Measurements from ENCODE around the gene RAD51B.

DNA sequence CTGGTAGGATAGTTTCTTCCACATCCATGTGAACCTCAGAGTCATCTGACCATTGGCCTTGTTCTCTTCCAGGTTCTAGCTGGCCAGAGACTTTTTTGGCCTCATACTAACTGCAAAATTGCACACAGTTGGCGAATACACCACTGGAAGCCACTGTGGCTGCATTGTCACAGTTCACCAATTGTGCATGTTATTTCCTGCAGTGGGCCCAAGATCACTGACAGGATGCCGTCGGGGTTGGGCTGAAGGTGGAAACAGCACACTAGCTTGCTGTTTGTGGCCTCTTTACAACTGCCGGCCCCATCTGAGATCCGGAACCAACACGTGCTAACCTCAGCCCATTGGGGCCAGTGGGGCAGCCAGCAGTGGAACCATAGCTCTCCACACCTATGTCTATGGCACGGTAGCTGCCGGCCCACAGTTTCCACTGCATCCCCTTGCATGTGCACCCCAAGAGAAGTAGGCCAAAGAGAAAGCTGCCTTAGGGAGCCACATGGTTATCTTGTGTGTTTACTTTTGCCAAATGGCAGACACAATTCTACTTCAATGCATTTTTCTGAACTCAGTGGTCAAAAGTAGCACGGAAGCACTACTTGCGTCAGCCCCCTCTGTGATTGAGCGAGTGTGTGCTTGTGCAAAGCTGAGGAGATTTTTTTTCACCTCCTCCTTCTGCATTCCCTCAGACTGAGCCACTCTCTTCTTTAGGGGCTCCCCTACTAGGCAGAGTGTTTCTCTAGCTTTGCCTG, 464.0 kb downstream of the RAD51B start:
- TF ChIP-seq YBX1 (IDR thresholded peaks at IDR 0.05) (no peak), ZKSCAN8 (CRISPR knock-in tag; IDR thresholded peaks at IDR 0.05) (no peak), CTCF (IDR thresholded peaks at IDR 0.05 in 2 of 3, conservative IDR thresholded peaks at IDR 0.05 in 1 of 3; ENCODE audit: insufficient read depth in 2 of 3, low read depth in 1 of 3, low read length in 3 of 3) (no peak), MAFG (tag; conservative IDR thresholded peaks at IDR 0.05) (no peak), KDM2B (CRISPR knock-in tag; IDR thresholded peaks at IDR 0.05) (no peak), KDM1A (IDR thresholded peaks at IDR 0.05) (no peak), L3MBTL2 (IDR thresholded peaks at IDR 0.05) (no peak)
- TF ChIP-seq, protein P1, sequence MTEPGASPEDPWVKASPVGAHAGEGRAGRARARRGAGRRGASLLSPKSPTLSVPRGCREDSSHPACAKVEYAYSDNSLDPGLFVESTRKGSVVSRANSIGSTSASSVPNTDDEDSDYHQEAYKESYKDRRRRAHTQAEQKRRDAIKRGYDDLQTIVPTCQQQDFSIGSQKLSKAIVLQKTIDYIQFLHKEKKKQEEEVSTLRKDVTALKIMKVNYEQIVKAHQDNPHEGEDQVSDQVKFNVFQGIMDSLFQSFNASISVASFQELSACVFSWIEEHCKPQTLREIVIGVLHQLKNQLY (CRISPR knock-in tag; conservative IDR thresholded peaks at IDR 0.05), result no peak

Measured in K562 (cell line).